Tibial nerve (tissue), 3 donors: ENCODE measurements around the gene TSR1.

ENCODE experiments used
- CTCF ChIP-seq, 5 experiments: fragments of 200-600 bp in 3 of 5; fragments of 450-650 bp in 2 of 5; sonication (generic) in 3 of 5; IDR thresholded peaks; one replicate each; pipeline ENCODE4 v1.5.1; 2016 to 2019; ENCODE audit warnings: antibody characterized with exemption in 5 of 5, mild to moderate bottlenecking in 3 of 5, moderate library complexity in 2 of 5
- POLR2A ChIP-seq, 2 donors: fragments of 450-650 bp; IDR thresholded peaks; one replicate each; pipeline ENCODE4 v1.6.1; 2017; ENCODE audit warnings: antibody characterized with exemption in 2 of 2, mild to moderate bottlenecking in 2 of 2, moderate library complexity in 2 of 2

- TF ChIP-seq CTCF (IDR thresholded peaks at IDR 0.05) (no peak), POLR2A (IDR thresholded peaks at IDR 0.05) (no peak)
Measured at GRCh38 chr17:2277429-2278170, 58.7 kb downstream of the TSR1 start.
